Measurements from ENCODE around the gene PEPD. TPM values are rescaled to one million over a fixed set of nuclear protein-coding genes. Genes with fewer than 3 reads are reported as not detected.

The PEPD gene
- total RNA-seq, 4 donors from 2014 or later: 58.9 to 81.0 (median 70.7) TPM

GRCh38 chr19:33503433-33504057, 18.0 kb downstream of the PEPD start:
- H3K4me3 ChIP-seq (ENCODE audit: low read depth, poor library complexity, severe bottlenecking): no peak overlapping the region
- no peak for DNase-seq (ENCODE audit: low spot score in 2 of 2)
- intact Hi-C loops (cut with DNase I; ENCODE audit: low total_unique reads): no loop called here
- 86 to 87% methylated on average over 19 to 21 of the region's 21 CpGs for WGBS, 2 donors
- TF ChIP-seq, protein P1, sequence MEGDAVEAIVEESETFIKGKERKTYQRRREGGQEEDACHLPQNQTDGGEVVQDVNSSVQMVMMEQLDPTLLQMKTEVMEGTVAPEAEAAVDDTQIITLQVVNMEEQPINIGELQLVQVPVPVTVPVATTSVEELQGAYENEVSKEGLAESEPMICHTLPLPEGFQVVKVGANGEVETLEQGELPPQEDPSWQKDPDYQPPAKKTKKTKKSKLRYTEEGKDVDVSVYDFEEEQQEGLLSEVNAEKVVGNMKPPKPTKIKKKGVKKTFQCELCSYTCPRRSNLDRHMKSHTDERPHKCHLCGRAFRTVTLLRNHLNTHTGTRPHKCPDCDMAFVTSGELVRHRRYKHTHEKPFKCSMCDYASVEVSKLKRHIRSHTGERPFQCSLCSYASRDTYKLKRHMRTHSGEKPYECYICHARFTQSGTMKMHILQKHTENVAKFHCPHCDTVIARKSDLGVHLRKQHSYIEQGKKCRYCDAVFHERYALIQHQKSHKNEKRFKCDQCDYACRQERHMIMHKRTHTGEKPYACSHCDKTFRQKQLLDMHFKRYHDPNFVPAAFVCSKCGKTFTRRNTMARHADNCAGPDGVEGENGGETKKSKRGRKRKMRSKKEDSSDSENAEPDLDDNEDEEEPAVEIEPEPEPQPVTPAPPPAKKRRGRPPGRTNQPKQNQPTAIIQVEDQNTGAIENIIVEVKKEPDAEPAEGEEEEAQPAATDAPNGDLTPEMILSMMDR (IDR thresholded peaks at IDR 0.05): no peak
- no peak for TF ChIP-seq POLR2A (IDR thresholded peaks at IDR 0.05)

- 84 to 87% methylated on average over 6 of the region's 6 CpGs for WGBS, 2 donors
- intact Hi-C loops (cut with DNase I; ENCODE audit: low total_unique reads): no loop called here
- no peak for DNase-seq (ENCODE audit: low spot score in 2 of 2)
- TF ChIP-seq, protein P1 (IDR thresholded peaks at IDR 0.05): no peak
- no peak for TF ChIP-seq POLR2A (IDR thresholded peaks at IDR 0.05)
- no peak overlapping the region for H3K4me3 ChIP-seq (ENCODE audit: low read depth, poor library complexity, severe bottlenecking)
Measured at GRCh38 chr19:33503030-33503429, 18.6 kb downstream of the PEPD start.

DNA sequence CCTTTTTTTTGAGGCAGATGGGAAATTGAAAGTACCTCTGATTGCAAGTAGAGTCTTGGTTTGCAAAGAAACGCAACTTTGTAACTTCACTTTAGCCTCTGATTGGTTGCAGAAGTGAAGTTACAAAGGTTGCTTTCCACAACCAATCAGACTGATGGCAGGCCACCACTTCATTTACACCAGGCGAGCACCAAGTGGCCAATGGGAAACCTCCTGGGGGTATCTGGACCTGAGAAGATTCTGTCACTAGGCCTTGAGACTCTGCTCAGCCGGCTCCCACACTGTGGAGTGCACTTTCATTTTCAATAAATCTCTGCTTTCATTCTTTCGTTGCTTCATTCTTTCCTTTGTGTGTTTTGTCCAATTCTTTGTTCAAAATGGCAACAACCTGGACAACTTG, 19.1 kb downstream of the PEPD start:
- WGBS, 2 donors: 93 to 94% methylated on average over 4 of the region's 4 CpGs
- H3K4me3 ChIP-seq (ENCODE audit: low read depth, poor library complexity, severe bottlenecking): no peak overlapping the region
- intact Hi-C loops (cut with DNase I; ENCODE audit: low total_unique reads): no loop called here
- DNase-seq (ENCODE audit: low spot score in 2 of 2): no peak
- no peak for TF ChIP-seq POLR2A (IDR thresholded peaks at IDR 0.05)
- TF ChIP-seq, protein P1 (IDR thresholded peaks at IDR 0.05): no peak

DNA sequence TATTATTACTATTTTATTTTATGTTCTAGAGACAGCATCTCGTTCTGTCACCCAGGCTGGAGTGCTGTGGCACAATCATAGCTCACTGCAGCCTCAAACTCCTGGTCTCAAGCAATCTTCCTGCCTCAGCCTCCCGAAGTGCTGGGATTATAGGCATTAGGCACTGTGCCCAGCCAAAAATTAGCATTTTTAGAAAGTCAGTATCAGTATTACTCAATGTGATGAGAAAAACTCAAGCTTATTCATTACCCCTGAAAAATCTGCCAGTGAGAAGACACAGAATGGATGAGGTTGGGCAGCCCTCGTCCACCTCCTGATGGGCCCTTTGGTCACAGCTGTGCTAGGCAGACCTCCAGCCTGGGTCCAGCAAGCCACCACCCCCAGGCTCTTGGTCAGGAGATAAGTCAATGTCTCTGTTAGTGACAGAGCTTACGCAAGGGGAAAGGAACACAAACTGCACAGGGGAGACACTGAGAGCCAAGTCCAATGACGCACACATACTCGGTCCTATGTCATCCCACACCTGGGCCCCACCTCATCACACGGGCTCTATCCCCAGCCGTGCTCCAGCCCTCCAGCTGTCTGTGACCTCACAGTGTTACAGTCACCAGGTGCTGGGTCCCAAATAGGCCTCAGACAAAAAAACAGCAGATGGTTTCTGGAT, 19.8 kb downstream of the PEPD start:
- TF ChIP-seq, protein P1 (IDR thresholded peaks at IDR 0.05): no peak
- DNase-seq (ENCODE audit: low spot score in 2 of 2): no peak
- 89 to 91% methylated on average over 8 of the region's 8 CpGs for WGBS, 2 donors
- intact Hi-C loops (cut with DNase I; ENCODE audit: low total_unique reads): no loop called here
- H3K4me3 ChIP-seq (ENCODE audit: low read depth, poor library complexity, severe bottlenecking): no peak overlapping the region

DNA sequence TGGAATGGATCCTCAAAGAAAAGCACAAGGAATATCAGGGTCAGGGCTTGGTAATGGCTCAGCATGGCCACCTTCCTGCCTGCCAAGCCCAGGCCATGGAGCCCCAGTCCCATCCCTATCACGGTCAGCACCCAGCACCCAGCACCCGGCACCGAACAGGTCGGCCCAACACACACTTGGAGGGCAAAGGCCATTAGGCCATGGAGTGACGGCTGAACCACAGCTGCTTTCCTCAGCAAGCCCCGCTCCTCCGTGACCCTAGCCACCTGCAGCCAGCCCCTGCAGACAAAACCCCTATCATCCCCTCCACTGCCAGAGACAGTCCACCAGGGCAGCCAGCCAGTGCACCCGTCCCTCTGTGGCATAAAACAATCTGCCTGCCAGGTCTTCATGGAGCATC, 20.6 kb downstream of the PEPD start:
- no peak for DNase-seq (ENCODE audit: low spot score in 2 of 2)
- no peak overlapping the region for H3K4me3 ChIP-seq (ENCODE audit: low read depth, poor library complexity, severe bottlenecking)
- no peak for TF ChIP-seq POLR2A (IDR thresholded peaks at IDR 0.05)
- TF ChIP-seq, protein P1 (IDR thresholded peaks at IDR 0.05): no peak
- WGBS, 2 donors: 88 to 90% methylated on average over 8 of the region's 8 CpGs
- intact Hi-C loops (cut with DNase I; ENCODE audit: low total_unique reads): no loop called here
